ENCODE measurements around the gene UNC13C. TPM values are rescaled to one million over a fixed set of nuclear protein-coding genes. Genes with fewer than 3 reads are reported as not detected.

The UNC13C gene
- total and polyA plus RNA-seq, 10 of the 15 experiments (the other 5 are each of a cell fraction or from before 2014, with no cell fraction given), result 9.9 to 81.3 (median 25.0) TPM

- POLR2A ChIA-PET, result interaction anchor here (0.5 to 2.9 kb wide), 4 partner anchors 9 to 486 kb away, joined by 3 to 11 read pairs (median 6); no protein-coding TSS in a partner anchor
- BruUV-seq (replicated peaks), result no TSS peak
- ATAC-seq (no peak; the same call in 2 of the 3 replicates), DNase-seq (ENCODE audit: low read depth, low spot score) (no peak), FAIRE-seq (no peak)
- H3K4me2 ChIP-seq (ENCODE audit: control insufficient read depth, insufficient read depth), result no peak overlapping the region
- no peak overlapping the region for H3K4me3 ChIP-seq
- H3K9me3 ChIP-seq (replicated peaks; ENCODE audit: control insufficient read depth, insufficient read depth, low read length), result no peaks in the 10 kb centered on the region
- no peaks in the 10 kb centered on the region for H3K79me2 ChIP-seq (ENCODE audit: control insufficient read depth, insufficient read depth, low read length)
- H3K27me3 ChIP-seq (replicated peaks in 1 of 2; ENCODE audit: control insufficient read depth in 2 of 2, insufficient read depth in 2 of 2, low read length in 1 of 2), result no peaks in the 10 kb centered on the region
- TF ChIP-seq MTA2 (IDR thresholded peaks at IDR 0.05; ENCODE audit: low read depth), result no peak
- TF ChIP-seq SP1 (IDR thresholded peaks at IDR 0.05; ENCODE audit: low read depth, low read length), result no peak
- TF ChIP-seq EGR1 (IDR thresholded peaks at IDR 0.05; ENCODE audit: borderline replicate concordance in 1 of 2, low read depth in 2 of 2, low read length in 2 of 2), result no peak
- no peak for TF ChIP-seq ZNF207 (IDR thresholded peaks at IDR 0.05; ENCODE audit: borderline replicate concordance)
- TF ChIP-seq MYB (IDR thresholded peaks at IDR 0.05; ENCODE audit: borderline replicate concordance, low read depth, low read length), result no peak
- WGBS (ENCODE audit: insufficient coverage, insufficient replicate concordance, low lambda C conversion rate, missing lambda C conversion rate), result 4% methylated on average over 2 of the region's 2 CpGs
- no peaks in the 10 kb centered on the region for H3K4me1 ChIP-seq (ENCODE audit: control insufficient read depth, insufficient read depth, low read length)
- RAD21 ChIA-PET (ENCODE audit: unreplicated experiment), result interaction anchor here (1.1 to 2.9 kb wide), 8 partner anchors 9 to 503 kb away, joined by 3 to 7 read pairs (median 4); no protein-coding TSS in a partner anchor
- intact Hi-C loops (cut with micrococcal nuclease; ENCODE audit: unreplicated experiment), result no loop called here
- no peak overlapping the region for H3K9ac ChIP-seq (ENCODE audit: control insufficient read depth, insufficient read depth, low read length)
- in situ Hi-C loops (cut with MboI), result no loop called here
- SMC1A ChIA-PET (ENCODE audit: uncharacterized antibody, unreplicated experiment), result interaction anchor here (0.7 to 7.6 kb wide), 13 partner anchors 8 to 505 kb away, joined by 3 to 75 read pairs (median 4); no protein-coding TSS in a partner anchor
- H3K36me3 ChIP-seq (ENCODE audit: control insufficient read depth in 2 of 2, insufficient read depth in 2 of 2, low read length in 1 of 2), result peaks cover 0 to 7% of the 10 kb centered on the region in 2 experiments; a peak in 2 of 4 replicates
- no peak overlapping the region for H2AFZ ChIP-seq (ENCODE audit: control insufficient read depth, low read depth, low read length)
- H3K27ac ChIP-seq (ENCODE audit: control insufficient read depth, insufficient read depth), result no peak overlapping the region
- CTCF ChIA-PET, result interaction anchor here (0.6 to 4.3 kb wide), 5 partner anchors 9 to 17 kb away, joined by 3 to 14 read pairs (median 9); no protein-coding TSS in a partner anchor
- H4K20me1 ChIP-seq (ENCODE audit: control insufficient read depth, insufficient read depth), result no peaks in the 10 kb centered on the region
These were observed 626.8 kb downstream of the UNC13C start for GRCh38 chr15:54605043-54605442.

- BruUV-seq (replicated peaks), result no TSS peak
- intact Hi-C loops (cut with micrococcal nuclease; ENCODE audit: unreplicated experiment) (no loop called here), in situ Hi-C loops (cut with MboI) (no loop called here)
- Histone ChIP-seq H3K4me2 (ENCODE audit: control insufficient read depth, insufficient read depth) (no peak overlapping the region), H3K27ac (ENCODE audit: control insufficient read depth, insufficient read depth) (no peak overlapping the region), H3K9ac (ENCODE audit: control insufficient read depth, insufficient read depth, low read length) (no peak overlapping the region), H3K79me2 (ENCODE audit: control insufficient read depth, insufficient read depth, low read length) (no peaks in the 10 kb centered on the region), H4K20me1 (ENCODE audit: control insufficient read depth, insufficient read depth) (no peaks in the 10 kb centered on the region), H2AFZ (ENCODE audit: control insufficient read depth, low read depth, low read length) (no peak overlapping the region), H3K4me1 (ENCODE audit: control insufficient read depth, insufficient read depth, low read length) (no peaks in the 10 kb centered on the region), H3K4me3 (no peak overlapping the region), H3K9me3 (replicated peaks; ENCODE audit: control insufficient read depth, insufficient read depth, low read length) (no peaks in the 10 kb centered on the region), H3K36me3 (ENCODE audit: control insufficient read depth in 2 of 2, insufficient read depth in 2 of 2, low read length in 1 of 2) (peaks cover 0 to 8% of the 10 kb centered on the region in 2 experiments; a peak in 2 of 4 replicates), H3K27me3 (replicated peaks in 1 of 2; ENCODE audit: control insufficient read depth in 2 of 2, insufficient read depth in 2 of 2, low read length in 1 of 2) (no peaks in the 10 kb centered on the region)
- DNase-seq (ENCODE audit: low read depth, low spot score) (no peak), ATAC-seq (no peak), FAIRE-seq (no peak)
- ChIA-PET RAD21 (ENCODE audit: unreplicated experiment) (interaction anchor here (1.1 to 2.9 kb wide), 7 partner anchors 8 to 503 kb away, joined by 3 to 7 read pairs (median 4); no protein-coding TSS in a partner anchor), SMC1A (ENCODE audit: uncharacterized antibody, unreplicated experiment) (interaction anchor here (0.7 to 7.6 kb wide), 11 partner anchors 9 to 505 kb away, joined by 3 to 75 read pairs (median 4); no protein-coding TSS in a partner anchor), POLR2A (interaction anchor here (0.5 to 2.9 kb wide), 3 partner anchors 8 to 485 kb away, joined by 5 to 11 read pairs (median 7); no protein-coding TSS in a partner anchor), CTCF (interaction anchor here (2.2 to 4.3 kb wide), 3 partner anchors 9 to 11 kb away, joined by 9 to 14 read pairs (median 12); no protein-coding TSS in a partner anchor)
- WGBS (ENCODE audit: insufficient coverage, insufficient replicate concordance, low lambda C conversion rate, missing lambda C conversion rate), result 52% methylated on average over 4 of the region's 4 CpGs
- TF ChIP-seq ZBTB40 (IDR thresholded peaks at IDR 0.05; ENCODE audit: borderline replicate concordance) (no peak), KDM1A (IDR thresholded peaks at IDR 0.05; ENCODE audit: borderline replicate concordance) (no peak), BMI1 (IDR thresholded peaks at IDR 0.05; ENCODE audit: borderline replicate concordance) (no peak), MXI1 (IDR thresholded peaks at IDR 0.05; ENCODE audit: low read depth, low read length) (no peak)
These were observed 627.3 kb downstream of the UNC13C start for GRCh38 chr15:54605556-54605955.

Data from GM12878 (cell line).